HCT116 (cell line): ENCODE measurements around the gene SLC41A3. TPM values are rescaled to one million over a fixed set of nuclear protein-coding genes. Genes with fewer than 3 reads are reported as not detected.

Experiments
- ATAC-seq: fragments of 200-7000 bp; cut with Tn5 transposase; 2 replicates; pipeline ENCODE4 v1.9.1; 2020; ENCODE audit warnings: mild to moderate bottlenecking, moderate library complexity
- BruUV-seq: library from RNA; stranded (reverse); fragments of 400-500 nt; replicated peaks from 2 replicates; lab custom pipeline; 2021; lab: Mats Ljungman, UMichigan
- CTCF ChIA-PET: fragments of 300-600 bp; sonication (Branson Sonifier 250); formaldehyde crosslinking; loops from one replicate; lab custom pipeline; 2021; ENCODE audit warnings: antibody characterized with exemption; lab: Charles Lee
- POLR2A ChIA-PET: fragments of 300-600, 350-600 bp; sonication (Branson Sonifier 250); formaldehyde crosslinking; loops from one replicate; lab custom pipeline; 2021; ENCODE audit warnings: antibody characterized with exemption; lab: Charles Lee
- RAD21 ChIA-PET, 2 experiments: fragments of 300-600 bp; sonication (Branson Sonifier 250); formaldehyde crosslinking; loops; one replicate each; lab custom pipeline; 2023; ENCODE audit warnings: low total read pairs in 2 of 2; ENCODE audit not compliant: uncharacterized antibody in 2 of 2, unreplicated experiment in 2 of 2, low non-redundant PET in 1 of 2; lab: Charles Lee
- DNase-seq: peaks from one replicate; pipeline ENCODE4 v3.0.0-alpha.2; 2010; ENCODE audit warnings: low read depth, low spot score
- H2AFZ ChIP-seq: fragments of 200-600 bp; shearing (Covaris generic), sonication (generic); 2 replicates; pipeline ENCODE4 v1.6.1; 2017; ENCODE audit warnings: low read depth, mixed run types, mixed read lengths, antibody characterized with exemption, low read length; ENCODE audit not compliant: poor library complexity, severe bottlenecking
- H3K27ac ChIP-seq: 2 replicates; pipeline ENCODE4 v1.5.1; 2012; ENCODE audit warnings: low read depth, low read length
- H3K27me3 ChIP-seq: fragments of 200-600 bp; sonication (generic); 2 replicates; pipeline ENCODE4 v1.6.1; 2016; ENCODE audit warnings: mixed run types, low read length, mixed read lengths; ENCODE audit not compliant: insufficient read depth
- H3K36me3 ChIP-seq, 2 experiments: fragments of 200-500 bp in 1 of 2; fragments of 200-600 bp in 1 of 2; sonication (Bioruptor generic) in 1 of 2; sonication (generic) in 1 of 2; 2 replicates each; pipeline versions ENCODE4 v1.5.1 to v1.6.1; 2014 to 2016; ENCODE audit warnings: low read length in 2 of 2, inconsistent platforms in 1 of 2, mixed read lengths in 1 of 2, mixed run types in 1 of 2; ENCODE audit not compliant: insufficient read depth in 2 of 2, control insufficient read depth in 1 of 2
- H3K4me1 ChIP-seq, 2 experiments: fragments of 200-600 bp in 1 of 2; sonication (generic) in 1 of 2; 2 replicates each; pipeline versions ENCODE4 v1.5.1 to v1.6.1; 2012 to 2017; ENCODE audit warnings: low read length in 2 of 2, inconsistent platforms in 1 of 2, mild to moderate bottlenecking in 1 of 2, mixed read lengths in 1 of 2, mixed run types in 1 of 2, moderate library complexity in 1 of 2; ENCODE audit not compliant: insufficient read depth in 2 of 2, control insufficient read depth in 1 of 2
- H3K4me2 ChIP-seq: fragments of 200-600 bp; sonication (generic); 2 replicates; pipeline ENCODE4 v1.6.1; 2017; ENCODE audit warnings: mixed run types, low read length, mixed read lengths
- H3K4me3 ChIP-seq, 2 experiments: fragments of 200-600 bp in 1 of 2; sonication (generic) in 1 of 2; replicated peaks in 1 of 2; 2 replicates each; pipeline ENCODE4 v1.5.1; 2011 to 2016; ENCODE audit warnings: low read length in 2 of 2, control low read depth in 1 of 2, low read depth in 1 of 2, mild to moderate bottlenecking in 1 of 2, mixed read lengths in 1 of 2, mixed run types in 1 of 2
- H3K79me2 ChIP-seq: fragments of 200-600 bp; sonication (generic); 2 replicates; pipeline ENCODE4 v1.6.1; 2017; ENCODE audit warnings: mild to moderate bottlenecking, mixed run types, low read length, moderate library complexity, mixed read lengths; ENCODE audit not compliant: insufficient read depth
- H3K9ac ChIP-seq: fragments of 200-600 bp; sonication (generic); 2 replicates; pipeline ENCODE4 v1.6.1; 2016; ENCODE audit warnings: low read length, mixed read lengths
- H3K9me2 ChIP-seq: fragments of 200-600 bp; sonication (generic), shearing (Covaris generic); 2 replicates; pipeline ENCODE4 v1.6.1; 2017; ENCODE audit warnings: mixed run types, mild to moderate bottlenecking, moderate library complexity; ENCODE audit not compliant: insufficient read depth
- H3K9me3 ChIP-seq, 2 experiments: fragments of 200-500 bp in 1 of 2; fragments of 200-600 bp in 1 of 2; sonication (Bioruptor generic) in 1 of 2; sonication (generic) in 1 of 2; 2 replicates each; pipeline ENCODE4 v1.6.1; 2014 to 2017; ENCODE audit warnings: low read length in 2 of 2, mixed read lengths in 2 of 2, inconsistent platforms in 1 of 2, low read depth in 1 of 2, mild to moderate bottlenecking in 1 of 2, mixed run types in 1 of 2, moderate library complexity in 1 of 2; ENCODE audit not compliant: control insufficient read depth in 1 of 2, insufficient read depth in 1 of 2
- H4K20me1 ChIP-seq: fragments of 200-600 bp; sonication (generic), shearing (Covaris generic); 2 replicates; pipeline ENCODE4 v1.6.1; 2017; ENCODE audit warnings: mixed run types, mild to moderate bottlenecking, moderate library complexity; ENCODE audit not compliant: insufficient read depth
- CBX3 ChIP-seq: IDR thresholded peaks from 2 replicates; pipeline ENCODE4 v1.6.1; 2012; ENCODE audit warnings: low read depth
- CEBPB ChIP-seq: IDR thresholded peaks from 2 replicates; pipeline ENCODE4 v1.6.1; 2012; ENCODE audit warnings: low read depth
- ELF1 ChIP-seq: IDR thresholded peaks from 2 replicates; pipeline ENCODE4 v1.6.1; 2012; ENCODE audit warnings: low read depth, borderline replicate concordance
- EZH2 ChIP-seq: fragments of 200-600 bp; sonication (generic); IDR thresholded peaks from 2 replicates; pipeline ENCODE4 v1.6.1; 2017; ENCODE audit warnings: antibody characterized with exemption, mixed run types
- EZH2phosphoT487 ChIP-seq: fragments of 200-600 bp; IDR thresholded peaks from 2 replicates; pipeline ENCODE4 v1.6.1; 2018; ENCODE audit warnings: antibody characterized with exemption, borderline replicate concordance
- FOSL1 ChIP-seq: IDR thresholded peaks from 2 replicates; pipeline ENCODE4 v1.6.1; 2012; ENCODE audit warnings: low read depth
- POLR2A ChIP-seq: IDR thresholded peaks from 2 replicates; pipeline ENCODE4 v1.7.0; 2011; ENCODE audit warnings: borderline replicate concordance; ENCODE audit not compliant: insufficient read depth, insufficient read length; ENCODE audit errors: extremely low read depth
- RAD21 ChIP-seq: IDR thresholded peaks from 2 replicates; pipeline ENCODE4 v1.6.1; 2012; ENCODE audit warnings: low read depth, mild to moderate bottlenecking
- SIN3A ChIP-seq: IDR thresholded peaks from 2 replicates; pipeline ENCODE4 v1.6.1; 2012; ENCODE audit warnings: low read depth
- SP1 ChIP-seq: IDR thresholded peaks from 2 replicates; pipeline ENCODE4 v1.6.1; 2012; ENCODE audit warnings: low read depth
- SRF ChIP-seq: IDR thresholded peaks from 2 replicates; pipeline ENCODE4 v1.6.1; 2012; ENCODE audit warnings: low read depth
- ZBTB33 ChIP-seq: IDR thresholded peaks from 2 replicates; pipeline ENCODE4 v1.6.1; 2011; ENCODE audit warnings: mild to moderate bottlenecking, low read length, moderate library complexity; ENCODE audit not compliant: insufficient replicate concordance; ENCODE audit errors: extremely low read depth
- ZFX ChIP-seq: fragments of 450-650 bp; IDR thresholded peaks from 2 replicates; pipeline ENCODE4 v1.6.1; 2017
- intact Hi-C: fragments of 100-400 bp; cut with micrococcal nuclease; formaldehyde crosslinking; loops from 2 replicates; pipeline ENCODE4 v1.10.0; 2022
- total RNA-seq: library from RNA; stranded (reverse); gene quantifications from one replicate; pipeline ENCODE4 v1.2.1, GENCODE V29; 2021; ENCODE audit not compliant: unreplicated experiment
- TF ChIP-seq, protein P1 (sequence below): IDR thresholded peaks from 2 replicates; pipeline ENCODE4 v1.6.1; 2012
- TF ChIP-seq, protein P2 (sequence below): IDR thresholded peaks from 2 replicates; pipeline ENCODE4 v1.6.1; 2012; ENCODE audit warnings: low read depth

SLC41A3 gene
- total RNA-seq, 1 experiment from 2014 or later = 45.9 TPM

GRCh38 chr3:126016616-126017015, 67.3 kb downstream of the SLC41A3 start (continued):
- TF ChIP-seq EZH2phosphoT487 = no peak

DNA sequence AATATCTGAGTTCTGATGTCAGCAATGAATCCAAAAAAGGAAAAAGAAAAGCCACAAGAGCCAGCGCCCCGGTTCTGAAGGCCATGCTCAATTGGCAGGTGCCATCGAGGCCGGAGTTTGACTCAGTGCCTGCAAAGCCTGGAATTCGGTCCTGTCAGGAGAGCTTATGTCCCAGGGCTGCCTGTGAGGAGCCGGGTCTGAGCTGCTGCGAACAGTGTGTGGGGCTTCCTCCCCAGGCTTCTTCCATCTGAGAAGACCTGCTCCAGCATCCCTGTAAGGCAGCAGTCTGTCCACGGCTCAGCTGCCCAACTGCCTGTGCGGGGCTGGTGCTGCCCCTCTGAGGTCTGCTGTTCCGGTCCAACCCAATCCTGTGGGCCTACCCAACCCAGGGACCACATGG, 68.8 kb downstream of the SLC41A3 start:
- ATAC-seq (no peak), DNase-seq (no peak)
- no peak for TF ChIP-seq ZBTB33
- no peak for TF ChIP-seq EZH2
- no peak for TF ChIP-seq ELF1
- no peak for TF ChIP-seq SIN3A
- TF ChIP-seq RAD21 = no peak
- TF ChIP-seq POLR2A = no peak
- no peak for TF ChIP-seq FOSL1
- TF ChIP-seq EZH2phosphoT487 = no peak
- TF ChIP-seq, protein P1, sequence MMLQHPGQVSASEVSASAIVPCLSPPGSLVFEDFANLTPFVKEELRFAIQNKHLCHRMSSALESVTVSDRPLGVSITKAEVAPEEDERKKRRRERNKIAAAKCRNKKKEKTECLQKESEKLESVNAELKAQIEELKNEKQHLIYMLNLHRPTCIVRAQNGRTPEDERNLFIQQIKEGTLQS = no peak
- no peak for TF ChIP-seq CBX3
- TF ChIP-seq, protein P2, sequence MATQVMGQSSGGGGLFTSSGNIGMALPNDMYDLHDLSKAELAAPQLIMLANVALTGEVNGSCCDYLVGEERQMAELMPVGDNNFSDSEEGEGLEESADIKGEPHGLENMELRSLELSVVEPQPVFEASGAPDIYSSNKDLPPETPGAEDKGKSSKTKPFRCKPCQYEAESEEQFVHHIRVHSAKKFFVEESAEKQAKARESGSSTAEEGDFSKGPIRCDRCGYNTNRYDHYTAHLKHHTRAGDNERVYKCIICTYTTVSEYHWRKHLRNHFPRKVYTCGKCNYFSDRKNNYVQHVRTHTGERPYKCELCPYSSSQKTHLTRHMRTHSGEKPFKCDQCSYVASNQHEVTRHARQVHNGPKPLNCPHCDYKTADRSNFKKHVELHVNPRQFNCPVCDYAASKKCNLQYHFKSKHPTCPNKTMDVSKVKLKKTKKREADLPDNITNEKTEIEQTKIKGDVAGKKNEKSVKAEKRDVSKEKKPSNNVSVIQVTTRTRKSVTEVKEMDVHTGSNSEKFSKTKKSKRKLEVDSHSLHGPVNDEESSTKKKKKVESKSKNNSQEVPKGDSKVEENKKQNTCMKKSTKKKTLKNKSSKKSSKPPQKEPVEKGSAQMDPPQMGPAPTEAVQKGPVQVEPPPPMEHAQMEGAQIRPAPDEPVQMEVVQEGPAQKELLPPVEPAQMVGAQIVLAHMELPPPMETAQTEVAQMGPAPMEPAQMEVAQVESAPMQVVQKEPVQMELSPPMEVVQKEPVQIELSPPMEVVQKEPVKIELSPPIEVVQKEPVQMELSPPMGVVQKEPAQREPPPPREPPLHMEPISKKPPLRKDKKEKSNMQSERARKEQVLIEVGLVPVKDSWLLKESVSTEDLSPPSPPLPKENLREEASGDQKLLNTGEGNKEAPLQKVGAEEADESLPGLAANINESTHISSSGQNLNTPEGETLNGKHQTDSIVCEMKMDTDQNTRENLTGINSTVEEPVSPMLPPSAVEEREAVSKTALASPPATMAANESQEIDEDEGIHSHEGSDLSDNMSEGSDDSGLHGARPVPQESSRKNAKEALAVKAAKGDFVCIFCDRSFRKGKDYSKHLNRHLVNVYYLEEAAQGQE = no peak
- no peak for TF ChIP-seq SRF
- no peak for TF ChIP-seq ZFX
- TF ChIP-seq SP1 = no peak
- no peak for TF ChIP-seq CEBPB
- H3K9me2 ChIP-seq = no peaks in the 10 kb centered on the region
- H2AFZ ChIP-seq = no peak overlapping the region
- H3K4me2 ChIP-seq = no peak overlapping the region
- ChIA-PET RAD21 (no interaction called here), CTCF (no interaction called here), POLR2A (no interaction called here)
- intact Hi-C loops = no loop called here
- H3K27ac ChIP-seq = no peak overlapping the region
- no peak overlapping the region for H3K4me3 ChIP-seq
- H3K36me3 ChIP-seq = no peaks in the 10 kb centered on the region
- H4K20me1 ChIP-seq = no peaks in the 10 kb centered on the region
- no peaks in the 10 kb centered on the region for H3K4me1 ChIP-seq
- no TSS peak for BruUV-seq
- H3K9me3 ChIP-seq = no peaks in the 10 kb centered on the region
- no peak overlapping the region for H3K9ac ChIP-seq
- no peaks in the 10 kb centered on the region for H3K79me2 ChIP-seq
- no peaks in the 10 kb centered on the region for H3K27me3 ChIP-seq
